Upper lobe of left lung (tissue), 6 donors: ENCODE measurements around the gene ATG7. TPM values are rescaled to one million over a fixed set of nuclear protein-coding genes. Genes with fewer than 3 reads are reported as not detected.

Experiments used
- ATAC-seq, 2 donors: fragments of 200-7000 bp; cut with Tn5 transposase; one replicate each; pipeline ENCODE4 v1.9.1; 2022; ENCODE audit warnings: mild to moderate bottlenecking in 2 of 2, moderate library complexity in 2 of 2; ENCODE audit not compliant: low FRiP score in 2 of 2
- DNase-seq, 2 donors: peaks; one replicate each; pipeline ENCODE4 v3.0.0-alpha.2; 2019 to 2020
- H3K27ac ChIP-seq, 4 donors: fragments of 200-600 bp; sonication (generic); one replicate each; pipeline ENCODE4 v1.5.1; 2016 to 2019
- H3K27me3 ChIP-seq, 4 donors: fragments of 200-600 bp; sonication (generic); one replicate each; pipeline ENCODE4 v1.5.1; 2017 to 2019
- H3K36me3 ChIP-seq, 4 donors: fragments of 200-600 bp; sonication (generic); one replicate each; pipeline ENCODE4 v1.5.1; 2016 to 2019
- H3K4me1 ChIP-seq, 4 donors: fragments of 200-600 bp; sonication (generic); one replicate each; pipeline ENCODE4 v1.5.1; 2018 to 2019
- H3K4me3 ChIP-seq, 4 donors: fragments of 200-600 bp; sonication (generic); one replicate each; pipeline ENCODE4 v1.5.1; 2017 to 2019; ENCODE audit warnings: mild to moderate bottlenecking in 2 of 4, moderate library complexity in 1 of 4
- H3K9me3 ChIP-seq, 4 donors: fragments of 200-600 bp; sonication (generic); one replicate each; pipeline ENCODE4 v1.5.1; 2018 to 2019
- CTCF ChIP-seq, 6 experiments: fragments of 450-650 bp in 4 of 6; fragments of 200-600 bp in 2 of 6; sonication (generic) in 2 of 6; IDR thresholded peaks; one replicate each; pipeline ENCODE4 v1.5.1; 2016 to 2019; ENCODE audit warnings: antibody characterized with exemption in 6 of 6
- EP300 ChIP-seq, 4 donors: sonication (generic); formaldehyde crosslinking; IDR thresholded peaks; one replicate each; pipeline ENCODE4 v1.5.1; 2017; ENCODE audit warnings: antibody characterized with exemption in 4 of 4, control low read depth in 2 of 4
- POLR2A ChIP-seq, 4 donors: fragments of 450-650 bp; IDR thresholded peaks; one replicate each; pipeline ENCODE4 v1.5.1; 2016 to 2017; ENCODE audit warnings: antibody characterized with exemption in 4 of 4, mild to moderate bottlenecking in 2 of 4
- POLR2AphosphoS5 ChIP-seq, 2 donors: sonication (generic); formaldehyde crosslinking; IDR thresholded peaks; one replicate each; pipeline ENCODE4 v1.5.1; 2017; ENCODE audit warnings: antibody characterized with exemption in 2 of 2
- WGBS, 2 donors: methylation state at CpG; one replicate each; pipeline ENCODE4 v1.1.5; 2017 to 2018; 5-methylcytosine and 5-hydroxymethylcytosine counted together
- total RNA-seq, 6 donors: library from RNA; depleted of rRNA in 4 of 6; stranded (reverse); fragments of >200 nt in 4 of 6; gene quantifications; one replicate each; pipeline versions ENCODE4 v1.1.0 to v1.2.1, GENCODE V29; 2016 to 2021
- donor health status: DM: no; HTN: no; CAD: no; lungs with moderate emphysema.
- donor health status: DM: no; HTN: yes; CAD: no; lungs with severe emphysema.

ATG7 gene
- total RNA-seq, 6 donors from 2014 or later: 52.4 to 195 (median 74.1) TPM

- H3K27ac ChIP-seq: no peak overlapping the region
- 89 to 90% methylated on average over 10 of the region's 10 CpGs for WGBS, 2 donors
- H3K27me3 ChIP-seq: no peaks in the 10 kb centered on the region
- H3K9me3 ChIP-seq: no peaks in the 10 kb centered on the region
- H3K4me1 ChIP-seq: peaks cover 13 to 23% (median 18%) of the 10 kb centered on the region in 4 donors
- H3K4me3 ChIP-seq: no peak overlapping the region
- DNase-seq: no peak
- H3K36me3 ChIP-seq: peaks cover 0 to 7% (median 0%) of the 10 kb centered on the region in 4 donors
- ATAC-seq: no peak
- no peak for TF ChIP-seq POLR2A (IDR thresholded peaks at IDR 0.05)
- no peak for TF ChIP-seq POLR2AphosphoS5 (IDR thresholded peaks at IDR 0.05)
- TF ChIP-seq CTCF (IDR thresholded peaks at IDR 0.05): no peak
- no peak for TF ChIP-seq EP300 (IDR thresholded peaks at IDR 0.05)
These were observed 99.5 kb downstream of the ATG7 start for GRCh38 chr3:11371747-11372146.

GRCh38 chr3:11373235-11373634 lies 101.0 kb downstream of the ATG7 start:
- TF ChIP-seq POLR2AphosphoS5 (IDR thresholded peaks at IDR 0.05) (no peak), CTCF (IDR thresholded peaks at IDR 0.05) (no peak), EP300 (IDR thresholded peaks at IDR 0.05) (no peak)
- H3K27ac ChIP-seq: no peak overlapping the region
- no peaks in the 10 kb centered on the region for H3K27me3 ChIP-seq
- no peak overlapping the region for H3K4me3 ChIP-seq
- no peaks in the 10 kb centered on the region for H3K9me3 ChIP-seq
- DNase-seq: no peak
- H3K4me1 ChIP-seq: peaks cover 0 to 9% (median 4%) of the 10 kb centered on the region in 4 donors
- no peak for ATAC-seq
- peaks cover 0 to 7% (median 0%) of the 10 kb centered on the region in 4 donors for H3K36me3 ChIP-seq
- 80% methylated on average over 4 of the region's 4 CpGs for WGBS, 2 donors

GRCh38 chr3:11373654-11374053 lies 101.5 kb downstream of the ATG7 start:
- Histone ChIP-seq H3K4me1 (peaks cover 0 to 5% (median 2%) of the 10 kb centered on the region in 4 donors), H3K27me3 (no peaks in the 10 kb centered on the region), H3K27ac (no peak overlapping the region), H3K9me3 (no peaks in the 10 kb centered on the region), H3K4me3 (no peak overlapping the region), H3K36me3 (peaks cover 0 to 7% (median 0%) of the 10 kb centered on the region in 4 donors)
- ATAC-seq: no peak
- TF ChIP-seq POLR2AphosphoS5 (IDR thresholded peaks at IDR 0.05) (no peak), POLR2A (IDR thresholded peaks at IDR 0.05) (no peak), CTCF (IDR thresholded peaks at IDR 0.05) (no peak), EP300 (IDR thresholded peaks at IDR 0.05) (no peak)
- DNase-seq: no peak
- 92 to 95% methylated on average over 2 of the region's 2 CpGs for WGBS, 2 donors

DNA sequence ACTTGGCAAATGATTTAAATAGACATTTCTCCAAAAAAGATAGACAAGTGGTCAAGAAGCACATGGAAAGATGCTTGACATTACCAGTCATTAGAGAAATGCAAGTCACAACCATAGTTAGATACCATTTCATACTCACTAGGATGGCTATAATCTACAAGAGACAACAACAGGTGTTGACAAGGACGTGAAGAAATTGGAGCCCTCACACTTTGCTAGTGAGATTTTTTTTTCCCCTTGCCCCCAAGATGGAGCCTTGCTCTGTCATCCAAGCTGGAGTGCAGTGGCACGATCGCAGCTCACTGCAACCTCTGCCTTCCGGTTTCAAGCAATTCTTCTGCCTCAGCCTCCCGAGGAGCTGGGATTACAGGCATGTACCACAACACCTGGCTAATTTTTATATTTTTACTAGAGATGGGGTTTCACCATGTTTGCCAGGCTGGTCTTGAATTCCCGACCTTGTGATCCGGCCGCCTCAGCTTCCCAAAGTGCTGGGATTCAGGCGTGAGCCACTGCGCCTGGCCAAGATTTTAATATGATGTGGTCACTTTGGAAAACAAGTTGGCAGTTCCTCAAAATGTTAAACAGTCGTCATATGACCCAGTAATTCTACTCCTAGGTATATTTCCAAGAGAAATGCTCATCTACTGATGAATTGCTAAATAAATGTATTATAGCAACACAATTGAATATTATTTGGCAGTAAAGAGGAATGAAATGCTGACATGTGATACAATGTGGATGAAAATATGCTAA lies 103.3 kb downstream of the ATG7 start:
- TF ChIP-seq EP300 (IDR thresholded peaks at IDR 0.05) (no peak), POLR2AphosphoS5 (IDR thresholded peaks at IDR 0.05) (no peak), POLR2A (IDR thresholded peaks at IDR 0.05) (no peak), CTCF (IDR thresholded peaks at IDR 0.05) (no peak)
- 83 to 94% methylated on average over 11 of the region's 11 CpGs for WGBS, 2 donors

DNA sequence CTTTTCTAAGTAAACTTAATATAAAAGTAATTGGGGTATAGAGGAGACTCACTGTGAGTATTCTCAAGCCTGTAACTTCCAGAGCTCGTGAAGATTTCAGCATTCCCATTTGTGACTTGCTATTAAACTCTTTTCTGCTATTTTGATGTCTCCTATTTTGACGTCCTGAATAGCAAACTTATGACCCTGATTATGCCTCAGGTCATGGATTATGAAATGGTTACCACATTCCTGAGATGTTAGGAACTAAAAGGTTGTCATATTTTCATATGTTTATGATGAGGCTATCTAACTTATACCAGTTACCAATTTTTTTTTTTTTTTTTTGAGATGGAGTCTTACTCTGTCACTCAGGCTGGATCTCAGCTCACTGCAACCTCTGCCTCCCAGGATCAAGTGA lies 105.5 kb downstream of the ATG7 start:
- TF ChIP-seq POLR2AphosphoS5 (IDR thresholded peaks at IDR 0.05) (no peak), POLR2A (IDR thresholded peaks at IDR 0.05) (no peak), CTCF (IDR thresholded peaks at IDR 0.05) (no peak), EP300 (IDR thresholded peaks at IDR 0.05) (no peak)
- Histone ChIP-seq H3K4me3 (no peak overlapping the region), H3K27me3 (no peaks in the 10 kb centered on the region), H3K36me3 (peaks cover 0 to 3% (median 1%) of the 10 kb centered on the region in 4 donors), H3K27ac (no peak overlapping the region), H3K9me3 (no peaks in the 10 kb centered on the region), H3K4me1 (peaks cover 6 to 10% (median 8%) of the 10 kb centered on the region in 4 donors)
- 84 to 94% methylated on average over 2 of the region's 2 CpGs for WGBS, 2 donors
- ATAC-seq (no peak), DNase-seq (no peak)

More for the DNA sequence above, 103.3 kb downstream of the ATG7 start:
- Histone ChIP-seq H3K36me3 (peaks cover 0 to 7% (median 1%) of the 10 kb centered on the region in 4 donors), H3K4me1 (peaks cover under 1 to 11% (median 6%) of the 10 kb centered on the region in 4 donors), H3K27me3 (no peaks in the 10 kb centered on the region), H3K27ac (no peak overlapping the region), H3K9me3 (no peaks in the 10 kb centered on the region), H3K4me3 (no peak overlapping the region)
- no peak for ATAC-seq
- DNase-seq: no peak
